ENCODE results near the gene PLEKHG4B.
A peak's percentile ranks its signal among the peaks of the same experiment; 100 is the strongest.
"Not testable (repeated sequence)": the region's sequence is repeated elsewhere in the genome, so short reads cannot be mapped to it uniquely, and the experiment has no call there.

PLEKHG4B gene

GRCh38 chr5:204001-204400, 112.0 kb downstream of the PLEKHG4B start:
- no peak for DNase-seq

DNA sequence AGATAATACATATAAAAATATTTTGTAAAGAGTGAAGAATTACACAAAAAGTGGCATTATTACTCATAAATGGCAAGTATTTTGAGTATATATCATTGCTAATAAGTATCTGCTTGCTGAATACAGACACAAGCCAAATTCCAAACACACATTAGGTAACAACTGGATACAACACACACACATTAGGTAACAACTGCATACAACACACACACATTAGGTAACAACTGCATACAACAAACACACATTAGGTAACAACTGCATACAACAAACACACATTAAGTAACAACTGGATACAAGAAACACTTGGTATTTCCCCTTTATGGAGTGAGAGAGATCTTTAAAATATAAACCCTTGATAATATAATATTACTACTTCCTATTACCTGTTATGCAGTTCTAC, 112.5 kb downstream of the PLEKHG4B start:
- no peak for DNase-seq

- no peak for DNase-seq
Measured at GRCh38 chr5:204966-205670, 113.2 kb downstream of the PLEKHG4B start.

DNA sequence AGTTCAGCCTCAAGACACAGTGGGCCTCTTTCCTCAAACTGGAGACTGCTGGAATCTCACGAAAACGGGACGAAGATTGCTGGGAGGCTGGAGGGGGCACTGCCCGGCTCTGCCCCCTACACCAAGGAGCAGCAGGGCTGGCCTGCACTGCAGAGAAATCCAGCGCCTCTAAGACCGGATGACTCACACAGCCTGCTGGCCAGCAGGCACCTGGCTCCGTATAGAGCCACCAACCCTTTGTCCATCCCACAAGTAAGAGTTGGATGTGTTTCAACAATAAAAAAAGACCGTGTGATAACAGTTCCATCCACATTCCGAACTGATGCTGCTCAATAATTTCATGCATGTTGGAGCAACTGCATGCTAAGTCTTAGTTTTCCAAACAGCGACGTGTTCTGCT, 114.4 kb downstream of the PLEKHG4B start:
- DNase-seq, result no peak

GRCh38 chr5:206927-207536, 115.1 kb downstream of the PLEKHG4B start:
- DNase-seq, result no peak

- no peak for DNase-seq
Measured at GRCh38 chr5:207599-207998, 115.6 kb downstream of the PLEKHG4B start.

DNA sequence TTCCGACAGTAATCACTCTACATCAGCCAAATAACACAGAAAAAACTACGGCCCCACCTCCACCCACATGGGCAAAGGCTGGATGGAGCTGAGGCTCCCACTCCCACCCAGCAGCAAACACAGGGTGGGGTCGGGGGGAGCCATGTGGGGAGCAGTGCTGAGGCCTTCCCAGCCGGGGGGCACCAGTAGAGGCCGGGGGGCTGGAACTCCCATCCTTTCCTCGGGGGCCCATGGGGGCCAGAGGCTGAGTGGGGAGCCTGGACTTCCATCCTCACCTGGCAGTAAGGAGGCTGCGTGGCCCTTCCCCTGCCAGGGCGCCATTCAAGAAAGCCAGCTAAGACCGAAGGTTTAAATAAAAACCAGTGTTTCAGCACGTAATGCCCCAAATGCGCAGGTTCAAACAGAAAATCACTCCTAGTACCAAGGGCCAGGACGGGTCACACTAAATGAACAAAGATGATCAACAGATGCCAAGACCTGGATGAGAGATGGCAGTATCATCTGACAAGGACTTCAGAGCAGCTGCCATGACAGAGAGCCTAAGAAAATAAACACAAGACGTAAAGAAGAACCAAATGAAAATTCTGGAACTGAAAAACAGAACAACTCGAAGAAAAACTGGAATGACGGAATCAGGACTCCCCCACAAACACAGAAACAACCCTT, 116.6 kb downstream of the PLEKHG4B start:
- no peak for DNase-seq

- no peak for DNase-seq
Measured at GRCh38 chr5:213803-214395, 121.9 kb downstream of the PLEKHG4B start.

DNA sequence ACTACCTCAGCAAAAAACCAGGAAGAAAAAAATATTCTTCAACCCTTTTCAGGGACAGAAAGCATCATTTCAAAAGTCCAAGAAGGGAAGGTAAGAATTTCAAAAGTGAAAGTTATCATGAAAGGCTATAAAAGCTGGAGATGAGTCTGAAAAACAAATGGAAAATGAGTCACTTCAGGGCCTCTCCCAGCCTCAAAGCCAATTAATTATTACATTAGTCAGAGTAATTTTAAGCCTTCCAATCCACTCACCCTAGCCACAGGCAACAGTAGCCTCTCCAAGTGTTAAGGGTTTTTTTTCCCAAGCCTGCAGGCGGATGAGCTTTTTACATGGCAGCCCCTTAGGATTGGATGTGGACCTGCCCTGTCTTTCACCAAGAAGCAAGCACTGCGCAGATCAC, 123.3 kb downstream of the PLEKHG4B start:
- DNase-seq, result not testable (repeated sequence)

- not testable (repeated sequence) for DNase-seq
Measured at GRCh38 chr5:216076-216475, 124.1 kb downstream of the PLEKHG4B start.

DNA sequence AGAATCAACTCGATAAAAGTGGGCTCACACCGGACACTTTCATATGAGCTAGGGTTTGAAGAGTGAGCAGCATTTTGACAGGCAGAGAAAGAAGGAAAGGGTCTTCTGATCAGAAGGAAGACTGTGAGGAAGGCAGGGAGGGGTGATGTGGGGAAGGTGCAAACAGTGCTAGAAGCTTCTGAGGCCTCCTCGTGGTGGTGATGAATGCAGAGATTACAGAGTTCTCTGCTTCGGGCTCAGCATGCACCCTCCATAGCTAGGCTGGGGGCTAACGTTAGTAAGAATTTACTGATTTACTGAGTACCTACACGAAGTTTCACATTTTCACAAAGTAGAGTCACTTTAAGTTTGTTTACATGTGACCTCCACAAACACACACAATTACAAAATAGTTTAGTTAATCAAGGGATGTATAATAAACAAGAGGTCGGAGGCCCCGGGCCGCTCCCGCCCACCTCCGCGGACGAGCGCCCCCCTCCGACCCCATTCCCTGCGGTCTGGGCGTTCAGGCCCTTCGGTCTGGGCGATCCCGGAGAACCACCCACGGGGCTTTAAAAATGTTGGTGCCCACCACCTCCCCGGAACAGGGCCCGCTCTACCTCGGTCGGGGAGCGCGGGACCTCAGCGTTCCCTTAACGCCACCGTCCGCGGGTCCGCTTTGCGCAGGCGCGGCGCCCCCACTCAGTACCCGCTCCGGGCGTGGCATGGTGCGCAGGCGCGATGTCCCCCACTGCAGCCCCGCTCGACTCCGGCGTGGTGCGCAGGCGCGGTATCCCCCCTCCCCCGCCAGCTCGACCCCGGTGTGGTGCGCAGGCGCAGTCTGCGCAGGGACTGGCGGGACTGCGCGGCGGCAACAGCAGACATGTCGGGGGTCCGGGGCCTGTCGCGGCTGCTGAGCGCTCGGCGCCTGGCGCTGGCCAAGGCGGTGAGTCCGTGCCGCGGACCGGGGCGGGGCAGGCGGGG, 125.8 kb downstream of the PLEKHG4B start, which contains the start of the genes CCDC127 and SDHA:
Gene CCDC127 (minus strand): TSS at position 660 of the 963 bp plus-strand sequence. CDS start 1,304 bp downstream, outside the sequence.
Gene SDHA (plus strand): TSS at position 827 of the 963 bp plus-strand sequence. CDS start 36 bp downstream, at position 863.
- peak; percentile 92 for DNase-seq

GRCh38 chr5:218457-219291, 126.7 kb downstream of the PLEKHG4B start:
- DNase-seq, result no peak

DNA sequence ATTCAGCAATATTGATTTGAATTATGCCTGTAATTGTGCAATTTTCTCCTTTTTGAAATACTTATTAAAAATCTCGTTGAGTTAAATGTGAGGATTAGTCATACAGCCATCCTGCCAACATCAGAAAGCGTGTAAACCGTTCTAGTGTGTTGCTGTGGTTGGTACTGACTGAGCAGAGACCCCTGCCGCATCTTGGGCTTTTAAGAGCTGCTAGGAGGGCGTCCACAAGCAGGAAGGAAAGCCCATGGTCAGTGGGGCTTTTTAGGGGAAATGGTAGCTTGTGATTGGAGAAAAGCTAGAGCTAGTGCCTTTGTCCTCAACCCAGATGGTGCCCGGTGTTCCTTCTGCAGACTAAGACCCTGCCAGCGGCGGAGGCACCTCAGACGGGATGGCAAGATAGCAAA, 127.5 kb downstream of the PLEKHG4B start:
- no peak for DNase-seq

DNA sequence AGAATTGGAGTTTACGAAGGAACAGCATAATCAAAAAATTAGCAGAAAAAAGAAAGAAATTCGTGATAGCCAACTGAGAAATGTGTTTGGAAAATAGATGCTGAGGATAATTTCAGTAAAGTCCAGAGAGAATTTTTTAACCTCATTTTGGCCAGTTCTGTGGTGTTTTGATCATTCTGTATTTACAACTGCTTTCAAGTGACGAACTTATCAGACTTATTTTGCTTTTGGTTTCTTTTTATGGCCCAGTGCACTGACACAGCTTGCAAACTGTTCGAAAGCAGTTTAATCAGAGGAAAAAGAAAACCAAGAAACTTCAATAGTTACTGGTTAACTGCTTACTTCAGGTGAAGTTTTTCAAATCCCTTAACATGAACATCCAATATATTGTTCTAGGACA, 128.0 kb downstream of the PLEKHG4B start:
- DNase-seq, result no peak

GRCh38 chr5:222951-223715, 131.2 kb downstream of the PLEKHG4B start:
- not testable (repeated sequence) for DNase-seq

GRCh38 chr5:223791-224190, 131.8 kb downstream of the PLEKHG4B start:
- no peak for DNase-seq

DNA sequence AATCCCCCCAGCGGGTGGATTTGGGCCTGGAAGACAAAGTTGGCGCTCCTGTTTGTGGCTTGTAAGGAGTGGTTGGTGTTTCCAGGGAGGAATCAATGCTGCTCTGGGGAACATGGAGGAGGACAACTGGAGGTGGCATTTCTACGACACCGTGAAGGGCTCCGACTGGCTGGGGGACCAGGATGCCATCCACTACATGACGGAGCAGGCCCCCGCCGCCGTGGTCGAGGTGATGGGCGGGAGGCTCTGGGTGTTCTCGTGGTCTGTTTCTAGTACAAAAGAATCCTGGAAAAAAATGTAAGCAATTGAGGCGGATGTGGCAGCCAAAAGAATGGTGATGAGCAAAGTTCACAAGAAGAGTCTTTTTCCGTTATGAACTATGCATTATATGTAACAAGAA, 133.4 kb downstream of the PLEKHG4B start:
- DNase-seq, result no peak

DNA sequence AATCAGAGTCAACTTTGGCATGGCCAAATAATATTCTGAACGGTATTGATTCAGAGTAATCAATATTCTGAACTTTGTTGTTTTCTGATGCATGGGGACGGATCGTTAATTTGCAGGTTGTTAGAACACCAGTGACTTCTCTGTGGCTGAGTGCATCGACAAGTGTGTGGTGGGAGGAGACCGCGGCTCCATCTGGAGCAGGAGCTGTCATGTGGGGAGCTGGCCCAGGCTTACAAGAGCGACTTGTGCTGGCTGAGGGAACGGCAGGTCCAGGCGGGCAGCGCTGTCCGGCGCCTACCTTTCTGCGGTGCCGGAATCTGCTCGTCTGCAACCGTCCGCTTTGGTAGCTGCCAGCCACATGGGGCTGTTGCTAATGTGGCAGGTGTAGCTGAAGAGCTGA, 135.4 kb downstream of the PLEKHG4B start:
- DNase-seq, result not testable (repeated sequence)

- DNase-seq, result no peak
Measured at GRCh38 chr5:228886-229285, 136.9 kb downstream of the PLEKHG4B start.

- DNase-seq, result no peak
Measured at GRCh38 chr5:230711-231110, 138.7 kb downstream of the PLEKHG4B start.

DNA sequence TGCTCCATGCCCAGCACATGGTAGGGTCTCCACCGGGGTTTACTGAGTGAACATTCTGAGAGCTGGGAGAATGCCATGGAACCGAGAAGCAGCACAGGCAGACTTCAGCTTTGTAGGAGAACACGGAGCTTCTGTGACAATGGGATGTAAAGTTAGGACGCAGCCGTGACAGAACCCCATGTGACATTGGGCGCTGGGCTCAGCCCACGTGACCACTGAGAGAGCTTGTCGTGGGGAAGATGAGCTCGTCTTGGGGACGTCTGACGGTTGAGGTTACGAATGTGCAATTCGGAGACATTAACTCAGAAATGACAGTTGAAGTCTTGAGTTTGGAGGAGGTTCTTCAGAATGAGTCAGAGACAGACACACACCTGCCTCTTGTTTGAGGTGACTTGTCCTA, 139.7 kb downstream of the PLEKHG4B start:
- no peak for DNase-seq

Data from NCI-H1092 (cell line).